Right lobe of liver (tissue), 4 donors: ENCODE results near the gene HSFX3.

Experiments used
- POLR2A ChIP-seq: fragments of 450-650 bp; IDR thresholded peaks from one replicate; pipeline ENCODE4 v1.6.1; 2017; ENCODE audit warnings: antibody characterized with exemption, mild to moderate bottlenecking
- TF ChIP-seq, protein P1 (sequence below), 4 donors: fragments of 200-600 bp in 3 of 4; fragments of 450-650 bp in 1 of 4; IDR thresholded peaks; one replicate each; pipeline versions ENCODE4 v1.5.1 to v1.8.0; 2016 to 2022; ENCODE audit warnings: antibody characterized with exemption in 4 of 4, mild to moderate bottlenecking in 2 of 4
- donor health status: DM: no; HTN: no; CAD: no.
- donor health status: DM: no; HTN: no; CAD: no.
- donor health status: DM: no; HTN: yes; CAD: no.

DNA sequence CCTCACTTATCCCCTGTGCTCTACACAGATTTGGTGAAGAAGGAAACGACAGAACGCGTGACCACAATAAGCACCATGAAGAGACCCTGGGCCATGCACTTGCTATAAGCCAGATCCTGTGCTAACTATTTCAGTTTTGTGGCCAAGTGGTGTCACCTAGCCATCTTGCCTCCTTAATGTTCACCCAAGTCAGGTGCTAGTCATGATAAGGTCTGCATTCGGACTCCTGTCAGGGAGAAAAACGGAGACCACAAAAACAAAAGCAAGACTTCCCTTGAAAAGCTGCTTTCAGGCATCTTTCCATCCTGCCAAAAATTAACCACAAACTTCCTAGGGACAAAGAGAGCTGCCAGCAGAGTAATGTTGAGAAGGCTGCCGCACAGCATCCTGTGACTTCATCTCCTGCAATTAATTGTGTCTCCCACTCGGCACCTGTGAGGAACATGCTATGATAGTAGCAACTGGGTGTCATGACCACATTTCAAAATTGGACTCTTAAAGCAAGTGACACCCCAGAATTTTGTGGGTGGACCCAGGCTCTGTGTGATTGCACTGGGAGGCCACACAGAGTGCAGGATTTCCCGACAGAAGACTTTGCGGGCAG, 35.8 kb downstream of the HSFX3 start:
- TF ChIP-seq, protein P1, sequence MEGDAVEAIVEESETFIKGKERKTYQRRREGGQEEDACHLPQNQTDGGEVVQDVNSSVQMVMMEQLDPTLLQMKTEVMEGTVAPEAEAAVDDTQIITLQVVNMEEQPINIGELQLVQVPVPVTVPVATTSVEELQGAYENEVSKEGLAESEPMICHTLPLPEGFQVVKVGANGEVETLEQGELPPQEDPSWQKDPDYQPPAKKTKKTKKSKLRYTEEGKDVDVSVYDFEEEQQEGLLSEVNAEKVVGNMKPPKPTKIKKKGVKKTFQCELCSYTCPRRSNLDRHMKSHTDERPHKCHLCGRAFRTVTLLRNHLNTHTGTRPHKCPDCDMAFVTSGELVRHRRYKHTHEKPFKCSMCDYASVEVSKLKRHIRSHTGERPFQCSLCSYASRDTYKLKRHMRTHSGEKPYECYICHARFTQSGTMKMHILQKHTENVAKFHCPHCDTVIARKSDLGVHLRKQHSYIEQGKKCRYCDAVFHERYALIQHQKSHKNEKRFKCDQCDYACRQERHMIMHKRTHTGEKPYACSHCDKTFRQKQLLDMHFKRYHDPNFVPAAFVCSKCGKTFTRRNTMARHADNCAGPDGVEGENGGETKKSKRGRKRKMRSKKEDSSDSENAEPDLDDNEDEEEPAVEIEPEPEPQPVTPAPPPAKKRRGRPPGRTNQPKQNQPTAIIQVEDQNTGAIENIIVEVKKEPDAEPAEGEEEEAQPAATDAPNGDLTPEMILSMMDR (IDR thresholded peaks at IDR 0.05) = no peak
- no peak for TF ChIP-seq POLR2A
